Measurements from ENCODE around the gene ABCA9.

GRCh38 chr17:69042308-69042707 lies 18.4 kb downstream of the ABCA9 start:
- TF ChIP-seq, protein P1, sequence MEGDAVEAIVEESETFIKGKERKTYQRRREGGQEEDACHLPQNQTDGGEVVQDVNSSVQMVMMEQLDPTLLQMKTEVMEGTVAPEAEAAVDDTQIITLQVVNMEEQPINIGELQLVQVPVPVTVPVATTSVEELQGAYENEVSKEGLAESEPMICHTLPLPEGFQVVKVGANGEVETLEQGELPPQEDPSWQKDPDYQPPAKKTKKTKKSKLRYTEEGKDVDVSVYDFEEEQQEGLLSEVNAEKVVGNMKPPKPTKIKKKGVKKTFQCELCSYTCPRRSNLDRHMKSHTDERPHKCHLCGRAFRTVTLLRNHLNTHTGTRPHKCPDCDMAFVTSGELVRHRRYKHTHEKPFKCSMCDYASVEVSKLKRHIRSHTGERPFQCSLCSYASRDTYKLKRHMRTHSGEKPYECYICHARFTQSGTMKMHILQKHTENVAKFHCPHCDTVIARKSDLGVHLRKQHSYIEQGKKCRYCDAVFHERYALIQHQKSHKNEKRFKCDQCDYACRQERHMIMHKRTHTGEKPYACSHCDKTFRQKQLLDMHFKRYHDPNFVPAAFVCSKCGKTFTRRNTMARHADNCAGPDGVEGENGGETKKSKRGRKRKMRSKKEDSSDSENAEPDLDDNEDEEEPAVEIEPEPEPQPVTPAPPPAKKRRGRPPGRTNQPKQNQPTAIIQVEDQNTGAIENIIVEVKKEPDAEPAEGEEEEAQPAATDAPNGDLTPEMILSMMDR (IDR thresholded peaks at IDR 0.05; ENCODE audit: borderline replicate concordance, extremely low read depth, low read length, poor library complexity, severe bottlenecking), result no peak
- no peak for TF ChIP-seq EZH2 (IDR thresholded peaks at IDR 0.05; ENCODE audit: borderline replicate concordance, low read depth, low read length, severe bottlenecking)

Data from DND-41 (cell line).